Nucleus accumbens (tissue), 56 donors: ENCODE data around the gene NALCN.

Experiments used
- DNase-seq, 56 donors: peaks; one replicate each; lab custom pipeline; 2025; lab: John Stamatoyannopoulos, UW

NALCN gene

GRCh38 chr13:101417043-101417406 is 717 bp upstream of the NALCN start:
- peak in 6 of 56 donors; percentile 9 to 53 (median 24) for DNase-seq

DNA sequence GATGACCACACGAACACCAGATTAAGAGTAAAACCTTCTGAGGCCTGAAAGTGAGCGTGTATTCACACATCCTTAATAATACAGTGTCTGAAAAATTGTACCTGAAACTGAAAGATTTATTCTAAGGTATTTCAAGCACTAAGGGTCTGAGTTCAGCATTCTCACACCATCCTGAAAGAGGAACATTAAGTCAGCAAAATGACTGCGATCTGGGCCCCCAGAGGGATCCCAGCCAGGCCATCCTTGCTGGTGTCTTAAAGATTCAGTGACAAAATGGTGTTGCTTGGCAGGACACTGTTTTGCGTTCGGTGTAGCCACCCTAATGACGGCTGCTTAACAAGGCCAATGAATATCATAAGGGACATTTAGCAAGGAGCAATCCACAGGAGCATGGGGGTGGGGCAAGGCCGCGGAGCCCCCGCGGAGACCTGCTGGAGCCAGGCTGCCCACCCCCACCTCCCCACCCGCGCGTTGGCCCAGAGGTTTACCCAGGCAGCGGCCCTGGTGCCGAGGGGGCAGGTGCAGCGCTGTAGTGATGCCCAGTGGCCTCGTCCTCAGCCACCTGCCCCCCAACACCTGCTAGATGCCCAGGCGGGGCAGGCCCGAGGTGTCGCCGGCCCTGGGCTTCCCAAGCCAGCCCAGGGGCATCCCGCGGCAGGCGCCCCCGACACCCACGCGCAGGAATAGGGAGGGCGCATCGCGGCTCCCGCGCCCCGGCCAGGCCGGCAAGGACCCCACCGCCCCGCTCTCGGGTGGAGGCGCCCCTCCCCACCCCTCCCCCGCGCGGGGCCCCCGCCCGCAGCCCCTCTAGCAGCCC is 742 bp downstream of the NALCN start:
- peak in 42 of 56 donors; percentile 14 to 80 (median 50) for DNase-seq

DNA sequence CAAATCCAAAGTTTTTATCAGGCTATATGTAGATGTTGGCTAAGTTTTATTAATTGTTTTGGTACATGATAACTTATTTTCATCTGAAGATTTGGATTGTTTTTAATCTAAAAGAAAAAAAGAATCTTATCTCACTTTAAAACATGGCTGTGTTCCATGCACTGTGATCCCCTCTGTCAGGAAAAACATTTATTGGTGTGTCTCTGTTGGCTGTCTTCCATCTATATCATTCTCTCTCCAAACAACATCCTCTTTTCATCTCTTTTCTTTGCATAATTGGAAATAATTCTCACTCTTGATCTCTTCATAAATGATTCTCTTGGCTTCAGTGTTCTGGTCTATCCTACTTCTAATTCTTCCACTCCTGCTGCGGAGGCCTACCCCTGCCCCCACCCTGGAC is 4.2 kb downstream of the NALCN start:
- DNase-seq = no peak

GRCh38 chr13:101408992-101409656 is 7.2 kb downstream of the NALCN start:
- no peak for DNase-seq

GRCh38 chr13:101408154-101408553 is 8.2 kb downstream of the NALCN start:
- DNase-seq = peak in 1 of 56 donors; percentile 3

DNA sequence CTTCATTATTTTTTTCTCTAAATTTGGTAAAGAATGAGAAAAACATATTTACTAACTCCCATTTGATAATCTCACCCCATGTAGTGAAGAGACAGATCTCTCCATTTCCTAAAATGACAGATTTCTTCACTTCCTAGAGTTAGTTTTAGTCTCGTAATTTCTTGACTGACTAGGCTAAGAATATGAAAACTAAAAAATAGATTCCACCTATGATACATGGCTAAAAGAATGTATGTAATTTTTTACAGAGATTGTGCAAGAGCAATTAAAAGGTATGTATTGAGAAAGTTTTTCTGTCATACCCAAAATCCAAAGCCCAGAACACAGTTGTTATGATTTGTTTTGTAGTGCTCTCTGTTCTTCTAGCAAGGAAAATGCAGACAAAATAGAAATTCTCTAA is 9.5 kb downstream of the NALCN start:
- DNase-seq = no peak

- DNase-seq = no peak
Observed at GRCh38 chr13:101401196-101401595, 15.1 kb downstream of the NALCN start.

GRCh38 chr13:101399365-101399764 is 16.9 kb downstream of the NALCN start:
- DNase-seq = no peak

DNA sequence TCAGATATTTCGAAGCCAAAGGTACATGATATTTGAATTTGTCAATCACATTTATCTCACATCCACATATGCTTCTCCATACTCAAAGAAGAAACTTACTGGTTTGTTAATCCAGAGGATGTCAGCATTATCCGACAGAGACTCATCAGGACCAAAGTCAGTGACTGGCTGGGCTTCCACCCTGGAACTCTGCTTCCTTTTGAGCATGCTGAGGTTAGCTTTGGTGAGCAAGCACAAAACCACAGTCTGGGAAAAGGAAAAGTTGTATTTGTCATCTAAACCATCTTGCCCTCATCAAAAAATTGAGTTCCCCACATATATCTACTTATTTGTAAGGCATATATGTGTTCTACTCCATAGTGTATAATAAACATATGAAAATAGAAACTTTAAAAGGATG is 17.4 kb downstream of the NALCN start:
- DNase-seq = no peak

GRCh38 chr13:101398191-101398590 is 18.1 kb downstream of the NALCN start:
- DNase-seq = no peak

GRCh38 chr13:101397742-101398141 is 18.6 kb downstream of the NALCN start:
- DNase-seq = no peak

GRCh38 chr13:101394605-101395004 is 21.7 kb downstream of the NALCN start:
- DNase-seq = no peak

DNA sequence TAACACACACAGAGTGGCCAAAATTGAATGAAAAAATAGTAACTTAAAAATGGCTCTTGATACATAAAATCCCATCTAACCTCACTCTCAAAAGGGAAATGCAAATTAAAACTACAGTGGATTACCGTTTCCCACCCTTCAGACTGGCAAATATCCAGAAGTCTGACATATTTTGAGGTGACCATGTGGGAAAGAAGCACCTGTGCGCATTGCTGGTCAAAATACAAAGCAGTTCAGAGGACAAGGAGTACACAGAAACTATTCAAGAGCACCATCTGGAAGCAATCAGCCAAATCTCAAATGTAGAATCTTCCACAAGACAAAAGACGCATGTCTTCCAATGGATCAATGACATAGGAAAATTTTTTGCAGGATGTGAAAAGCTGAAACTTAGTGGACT is 23.2 kb downstream of the NALCN start:
- no peak for DNase-seq

GRCh38 chr13:101390461-101390860 is 25.8 kb downstream of the NALCN start:
- no peak for DNase-seq

- no peak for DNase-seq
Observed at GRCh38 chr13:101384929-101385328, 31.4 kb downstream of the NALCN start.

DNA sequence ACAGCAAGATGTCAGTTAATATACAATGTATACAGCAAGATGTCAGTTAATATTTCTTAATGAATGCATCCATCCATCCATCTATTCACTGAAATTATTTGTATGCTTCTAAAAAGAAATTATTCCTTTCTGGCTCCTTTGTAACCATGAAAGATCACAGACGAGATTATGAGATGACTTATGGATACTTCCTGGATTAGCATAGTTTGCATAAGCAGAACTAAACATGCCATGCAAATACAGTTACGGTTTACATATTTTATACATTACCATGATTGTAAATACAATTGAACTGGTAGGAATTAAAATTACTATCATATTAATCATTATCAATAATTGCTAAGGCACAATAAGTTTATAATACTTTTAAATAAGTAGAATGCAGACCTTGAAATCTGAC is 32.7 kb downstream of the NALCN start:
- no peak for DNase-seq

- no peak for DNase-seq
Observed at GRCh38 chr13:101382701-101383100, 33.6 kb downstream of the NALCN start.

DNA sequence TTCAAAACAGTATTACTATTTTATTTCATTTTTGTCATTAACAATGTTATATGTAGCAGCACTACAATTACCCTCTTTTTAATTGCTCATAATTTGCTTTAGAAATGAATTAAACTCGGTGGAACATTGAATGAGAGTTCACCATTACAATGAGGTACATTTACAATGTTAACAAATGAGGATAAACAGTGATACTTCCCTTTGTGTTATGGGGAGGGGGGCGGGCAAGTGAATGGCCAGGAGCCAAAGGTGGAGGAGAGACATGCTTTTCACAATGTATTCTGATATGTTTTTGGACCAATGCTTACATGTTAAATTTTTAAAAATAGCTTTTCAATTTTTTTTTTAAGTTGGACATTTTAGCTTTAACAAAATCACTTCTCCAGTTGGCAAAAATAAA is 34.2 kb downstream of the NALCN start:
- DNase-seq = no peak

DNA sequence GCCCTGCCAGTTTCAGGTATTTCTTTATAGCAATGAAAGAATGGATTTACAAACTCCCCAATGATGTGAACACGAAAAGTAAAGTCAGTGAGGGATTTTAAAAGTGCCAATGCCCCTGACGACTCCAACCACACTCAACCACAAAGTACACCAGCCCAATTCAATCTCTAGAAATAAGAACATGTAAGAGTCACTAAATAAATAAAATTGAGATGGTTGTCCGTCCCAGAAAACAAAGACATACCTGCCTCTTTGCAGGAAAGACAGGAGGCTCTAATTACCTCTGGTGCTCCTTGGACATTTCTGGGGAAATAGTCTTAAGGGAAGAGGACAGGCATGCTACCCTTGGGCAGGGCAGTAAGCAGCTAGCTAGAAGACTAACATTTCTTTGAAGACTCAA is 55.8 kb downstream of the NALCN start:
- no peak for DNase-seq

GRCh38 chr13:101354895-101355294 is 61.4 kb downstream of the NALCN start:
- no peak for DNase-seq

DNA sequence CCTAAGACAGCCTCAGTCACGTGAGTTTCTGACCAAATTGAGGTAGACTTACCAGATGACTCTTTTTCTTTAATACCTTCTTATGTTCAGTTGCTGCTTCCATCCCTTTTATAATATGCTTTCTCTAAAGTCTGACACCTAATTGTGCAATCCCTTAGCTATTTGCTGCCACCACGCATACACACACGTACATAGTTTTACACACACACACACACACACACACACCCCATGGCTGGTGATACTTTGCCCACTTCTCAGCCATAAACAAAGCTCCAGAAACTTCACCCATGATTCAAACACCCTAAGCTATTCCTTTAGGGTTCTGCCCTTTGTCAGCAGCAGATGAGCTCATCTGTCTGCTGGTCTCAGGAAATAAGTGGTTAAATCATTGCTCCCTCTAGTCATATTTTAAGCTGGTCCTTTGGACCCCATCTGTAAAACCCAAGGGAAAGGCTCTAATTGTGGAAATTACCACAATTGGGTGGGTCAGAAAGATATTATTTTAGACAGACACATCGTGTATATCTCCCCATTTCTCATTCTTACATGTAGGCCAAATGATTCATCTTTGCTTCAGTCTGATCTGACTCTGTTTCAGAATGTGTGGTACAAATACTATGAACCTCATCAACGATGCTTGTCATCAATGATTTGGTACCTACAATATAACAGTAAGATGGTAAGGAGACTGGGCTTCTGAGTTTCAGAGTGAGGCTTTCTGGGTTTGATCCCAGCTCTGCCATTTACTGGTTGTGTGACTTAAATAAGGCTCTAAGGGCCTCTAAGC is 69.2 kb downstream of the NALCN start:
- no peak for DNase-seq
